ENCODE measurements around the gene CSF3. TPM values are rescaled to one million over a fixed set of nuclear protein-coding genes. Genes with fewer than 3 reads are reported as not detected.
"Not testable (repeated sequence)": the region's sequence is repeated elsewhere in the genome, so short reads cannot be mapped to it uniquely, and the experiment has no call there.

Gene CSF3
- total and polyA plus RNA-seq, 10 donors, result 0.24 to 1.8 (median 1.3) TPM; not detected in 4

- WGBS, 5 donors, result 91 to 95% (median 93%) methylated on average over 7 of the region's 7 CpGs
- intact Hi-C loops (cut with DNase I; ENCODE audit: low total_unique reads), result no loop called here
Measured at GRCh38 chr17:40000161-40000560, 15.1 kb upstream of the CSF3 start.

GRCh38 chr17:40001335-40001734 lies 13.9 kb upstream of the CSF3 start:
- H3K27ac ChIP-seq; H3K9me3 ChIP-seq; DNase-seq; H3K4me1 ChIP-seq; H3K4me3 ChIP-seq; intact Hi-C loops (cut with DNase I; ENCODE audit: low total_unique reads); H3K27me3 ChIP-seq (replicated peaks in 1 of 7): not testable (repeated sequence)
- WGBS, 5 donors, result 82 to 96% (median 91%) methylated on average over 8 of the region's 8 CpGs
- H3K36me3 ChIP-seq, result peaks cover 0 to 28% (median 23%) of the 10 kb centered on the region in 6 donors

More at GRCh38 chr17:40000161-40000560, 15.1 kb upstream of the CSF3 start:
- H3K36me3 ChIP-seq, result peaks cover 0 to 40% (median 35%) of the 10 kb centered on the region in 6 donors
- H3K4me3 ChIP-seq, result no peak overlapping the region
- peaks cover 0 to 10% (median 0%) of the 10 kb centered on the region in 6 donors for H3K4me1 ChIP-seq
- H3K27me3 ChIP-seq (replicated peaks in 1 of 7), result no peaks in the 10 kb centered on the region
- H3K27ac ChIP-seq, result no peak overlapping the region
- H3K9me3 ChIP-seq, result no peaks in the 10 kb centered on the region
- DNase-seq, result no peak
- TF ChIP-seq CTCF (IDR thresholded peaks at IDR 0.05 in 8 of 11, conservative IDR thresholded peaks at IDR 0.05 in 3 of 11), result no peak
- TF ChIP-seq POLR2AphosphoS5 (IDR thresholded peaks at IDR 0.05), result no peak

GRCh38 chr17:40004072-40004471 lies 11.2 kb upstream of the CSF3 start:
- no peaks in the 10 kb centered on the region for H3K27me3 ChIP-seq (replicated peaks in 1 of 7)
- H3K36me3 ChIP-seq, result peaks cover 0 to under 1% (median 0%) of the 10 kb centered on the region in 6 donors
- TF ChIP-seq POLR2A (IDR thresholded peaks at IDR 0.05) (no peak), POLR2AphosphoS5 (IDR thresholded peaks at IDR 0.05) (no peak), CTCF (IDR thresholded peaks at IDR 0.05 in 8 of 11, conservative IDR thresholded peaks at IDR 0.05 in 3 of 11) (no peak)
- intact Hi-C loops (cut with DNase I; ENCODE audit: low total_unique reads), result no loop called here
- WGBS, 5 donors, result 91 to 99% (median 92%) methylated on average over 9 of the region's 9 CpGs
- no peak overlapping the region for H3K4me3 ChIP-seq
- no peak overlapping the region for H3K27ac ChIP-seq
- no peaks in the 10 kb centered on the region for H3K9me3 ChIP-seq
- no peak for DNase-seq
- H3K4me1 ChIP-seq, result no peaks in the 10 kb centered on the region

GRCh38 chr17:40004712-40005111 lies 10.5 kb upstream of the CSF3 start:
- DNase-seq, result no peak
- Histone ChIP-seq H3K36me3 (no peaks in the 10 kb centered on the region), H3K9me3 (no peaks in the 10 kb centered on the region), H3K4me1 (no peaks in the 10 kb centered on the region), H3K27ac (no peak overlapping the region), H3K27me3 (replicated peaks in 1 of 7) (no peaks in the 10 kb centered on the region), H3K4me3 (no peak overlapping the region)
- intact Hi-C loops (cut with DNase I; ENCODE audit: low total_unique reads), result no loop called here
- TF ChIP-seq POLR2A (IDR thresholded peaks at IDR 0.05) (no peak), POLR2AphosphoS5 (IDR thresholded peaks at IDR 0.05) (no peak), CTCF (IDR thresholded peaks at IDR 0.05 in 8 of 11, conservative IDR thresholded peaks at IDR 0.05 in 3 of 11) (no peak)
- WGBS, 5 donors, result 87 to 94% (median 91%) methylated on average over 7 of the region's 7 CpGs

- no peaks in the 10 kb centered on the region for H3K27me3 ChIP-seq (replicated peaks in 1 of 7)
- no peak for DNase-seq
- 86 to 92% (median 89%) methylated on average over 6 of the region's 6 CpGs for WGBS, 5 donors
- no peaks in the 10 kb centered on the region for H3K9me3 ChIP-seq
- no peak for TF ChIP-seq CTCF (IDR thresholded peaks at IDR 0.05 in 8 of 11, conservative IDR thresholded peaks at IDR 0.05 in 3 of 11)
- no peak for TF ChIP-seq POLR2A (IDR thresholded peaks at IDR 0.05)
- no peak for TF ChIP-seq POLR2AphosphoS5 (IDR thresholded peaks at IDR 0.05)
- H3K36me3 ChIP-seq, result no peaks in the 10 kb centered on the region
- no peak overlapping the region for H3K4me3 ChIP-seq
- no peak overlapping the region for H3K27ac ChIP-seq
- intact Hi-C loops (cut with DNase I; ENCODE audit: low total_unique reads), result no loop called here
- no peaks in the 10 kb centered on the region for H3K4me1 ChIP-seq
Measured at GRCh38 chr17:40005520-40005919, 9.7 kb upstream of the CSF3 start.

GRCh38 chr17:40010946-40011500 lies 4.2 kb upstream of the CSF3 start:
- intact Hi-C loops (cut with DNase I; ENCODE audit: low total_unique reads); H3K4me3 ChIP-seq; H3K9me3 ChIP-seq; H3K36me3 ChIP-seq; H3K27me3 ChIP-seq (replicated peaks in 1 of 7); H3K27ac ChIP-seq; DNase-seq: not testable (repeated sequence)
- 96 to 98% (median 97%) methylated on average over 19 to 38 of the region's 38 CpGs for WGBS, 5 donors
- H3K4me1 ChIP-seq, result peaks cover 3 to 29% (median 22%) of the 10 kb centered on the region in 6 donors

GRCh38 chr17:40012017-40012647 lies 3.1 kb upstream of the CSF3 start:
- H3K4me3 ChIP-seq; DNase-seq; intact Hi-C loops (cut with DNase I; ENCODE audit: low total_unique reads); H3K36me3 ChIP-seq; H3K27me3 ChIP-seq (replicated peaks in 1 of 7); H3K27ac ChIP-seq; H3K9me3 ChIP-seq: not testable (repeated sequence)
- 58 to 71% (median 67%) methylated on average over 19 to 22 of the region's 22 CpGs for WGBS, 5 donors
- H3K4me1 ChIP-seq, result peaks cover 3 to 40% (median 27%) of the 10 kb centered on the region in 6 donors
